Chondrocyte (in vitro differentiated cells): ENCODE results near the gene TSEN54. TPM values are rescaled to one million over a fixed set of nuclear protein-coding genes. Genes with fewer than 3 reads are reported as not detected.

Experiments
- DNase-seq: peaks from one replicate; pipeline ENCODE4 v3.0.0; 2021; ENCODE audit warnings: mixed read lengths, low spot score
- H3K27ac Mint-ChIP-seq: one replicate; pipeline ENCODE4 v1.8.0; 2021; ENCODE audit warnings: mild to moderate bottlenecking, moderate library complexity, mixed read lengths; ENCODE audit not compliant: unreplicated experiment
- H3K27me3 Mint-ChIP-seq: 2 replicates; pipeline ENCODE4 v1.8.0; 2021; ENCODE audit warnings: low read depth, mixed read lengths
- H3K36me3 Mint-ChIP-seq: 2 replicates; pipeline ENCODE4 v1.8.0; 2021; ENCODE audit warnings: low read depth, mixed read lengths
- H3K4me1 Mint-ChIP-seq: 2 replicates; pipeline ENCODE4 v1.8.0; 2021; ENCODE audit warnings: low read depth, mild to moderate bottlenecking, mixed read lengths
- H3K4me3 Mint-ChIP-seq: one replicate; pipeline ENCODE4 v1.8.0; 2021; ENCODE audit warnings: mild to moderate bottlenecking, moderate library complexity, mixed read lengths; ENCODE audit not compliant: unreplicated experiment
- H3K9me3 Mint-ChIP-seq: 2 replicates; pipeline ENCODE4 v1.8.0; 2021; ENCODE audit warnings: low read depth, mixed read lengths
- total RNA-seq: library from RNA; stranded (reverse); gene quantifications from 3 replicates; pipeline ENCODE4 v1.2.1, GENCODE V29; 2021
- TF ChIP-seq, protein P1 (sequence below): fragments of 200-600 bp; sonication (generic); IDR thresholded peaks from 2 replicates; pipeline ENCODE4 v1.5.0; 2021; ENCODE audit warnings: antibody characterized with exemption, mild to moderate bottlenecking, moderate library complexity

Gene TSEN54
- total RNA-seq, 1 donor from 2014 or later, result 12.2 TPM

GRCh38 chr17:75535871-75536270 is 19.5 kb downstream of the TSEN54 start:
- no peaks in the 10 kb centered on the region for H3K9me3 Mint-ChIP-seq
- TF ChIP-seq, protein P1, sequence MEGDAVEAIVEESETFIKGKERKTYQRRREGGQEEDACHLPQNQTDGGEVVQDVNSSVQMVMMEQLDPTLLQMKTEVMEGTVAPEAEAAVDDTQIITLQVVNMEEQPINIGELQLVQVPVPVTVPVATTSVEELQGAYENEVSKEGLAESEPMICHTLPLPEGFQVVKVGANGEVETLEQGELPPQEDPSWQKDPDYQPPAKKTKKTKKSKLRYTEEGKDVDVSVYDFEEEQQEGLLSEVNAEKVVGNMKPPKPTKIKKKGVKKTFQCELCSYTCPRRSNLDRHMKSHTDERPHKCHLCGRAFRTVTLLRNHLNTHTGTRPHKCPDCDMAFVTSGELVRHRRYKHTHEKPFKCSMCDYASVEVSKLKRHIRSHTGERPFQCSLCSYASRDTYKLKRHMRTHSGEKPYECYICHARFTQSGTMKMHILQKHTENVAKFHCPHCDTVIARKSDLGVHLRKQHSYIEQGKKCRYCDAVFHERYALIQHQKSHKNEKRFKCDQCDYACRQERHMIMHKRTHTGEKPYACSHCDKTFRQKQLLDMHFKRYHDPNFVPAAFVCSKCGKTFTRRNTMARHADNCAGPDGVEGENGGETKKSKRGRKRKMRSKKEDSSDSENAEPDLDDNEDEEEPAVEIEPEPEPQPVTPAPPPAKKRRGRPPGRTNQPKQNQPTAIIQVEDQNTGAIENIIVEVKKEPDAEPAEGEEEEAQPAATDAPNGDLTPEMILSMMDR, result no peak
- H3K27ac Mint-ChIP-seq, result no peak overlapping the region
- H3K4me1 Mint-ChIP-seq, result no peaks in the 10 kb centered on the region
- H3K27me3 Mint-ChIP-seq, result no peaks in the 10 kb centered on the region
- H3K4me3 Mint-ChIP-seq, result no peak overlapping the region
- DNase-seq, result no peak
- H3K36me3 Mint-ChIP-seq, result no peaks in the 10 kb centered on the region

- no peaks in the 10 kb centered on the region for H3K4me1 Mint-ChIP-seq
- no peak overlapping the region for H3K4me3 Mint-ChIP-seq
- no peaks in the 10 kb centered on the region for H3K36me3 Mint-ChIP-seq
- no peak overlapping the region for H3K27ac Mint-ChIP-seq
- no peaks in the 10 kb centered on the region for H3K27me3 Mint-ChIP-seq
- no peaks in the 10 kb centered on the region for H3K9me3 Mint-ChIP-seq
- TF ChIP-seq, protein P1, result no peak
- no peak for DNase-seq
Observed at GRCh38 chr17:75536366-75536765, 20.0 kb downstream of the TSEN54 start.

GRCh38 chr17:75539967-75540729 is 23.8 kb downstream of the TSEN54 start:
- Mint-ChIP-seq H3K27ac (no peak overlapping the region), H3K4me1 (no peaks in the 10 kb centered on the region), H3K36me3 (no peaks in the 10 kb centered on the region), H3K27me3 (no peaks in the 10 kb centered on the region), H3K9me3 (no peaks in the 10 kb centered on the region), H3K4me3 (no peak overlapping the region)
- TF ChIP-seq, protein P1, result no peak
- no peak for DNase-seq

- Mint-ChIP-seq H3K4me3 (no peak overlapping the region), H3K36me3 (no peaks in the 10 kb centered on the region), H3K4me1 (no peaks in the 10 kb centered on the region), H3K27ac (no peak overlapping the region), H3K27me3 (peaks cover 2% of the 10 kb centered on the region), H3K9me3 (no peaks in the 10 kb centered on the region)
- no peak for DNase-seq
- TF ChIP-seq, protein P1, result no peak
Observed at GRCh38 chr17:75540923-75541503, 24.7 kb downstream of the TSEN54 start.

GRCh38 chr17:75542229-75542628 is 25.9 kb downstream of the TSEN54 start:
- H3K36me3 Mint-ChIP-seq, result no peaks in the 10 kb centered on the region

More at GRCh38 chr17:75542229-75542628, 25.9 kb downstream of the TSEN54 start:
- no peak overlapping the region for H3K4me3 Mint-ChIP-seq
- H3K27ac Mint-ChIP-seq, result no peak overlapping the region
- H3K4me1 Mint-ChIP-seq, result no peaks in the 10 kb centered on the region
- DNase-seq, result no peak
- TF ChIP-seq, protein P1, result no peak
- no peaks in the 10 kb centered on the region for H3K9me3 Mint-ChIP-seq
- peaks cover 3% of the 10 kb centered on the region for H3K27me3 Mint-ChIP-seq
